Neural cell (in vitro differentiated cells): ENCODE measurements around the gene CIAO1. TPM values are rescaled to one million over a fixed set of nuclear protein-coding genes. Genes with fewer than 3 reads are reported as not detected.

Source experiments
- H2AFZ ChIP-seq: fragments of 200-600, 300-800 bp; sonication (generic), shearing (Covaris generic); 2 replicates; pipeline ENCODE4 v1.6.0; 2014; ENCODE audit warnings: low read depth, mild to moderate bottlenecking, antibody characterized with exemption, low read length, moderate library complexity
- H3F3A ChIP-seq: fragments of 200-600 bp; shearing (Covaris generic); 2 replicates; pipeline ENCODE4 v1.6.1; 2016; ENCODE audit warnings: mild to moderate bottlenecking, moderate library complexity, mixed read lengths, antibody characterized with exemption, low read length; ENCODE audit not compliant: insufficient read depth, poor library complexity, severe bottlenecking
- H3K27ac ChIP-seq: fragments of 200-600, 300-800 bp; sonication (generic), shearing (Covaris generic); 2 replicates; pipeline ENCODE4 v1.5.1; 2014; ENCODE audit warnings: mild to moderate bottlenecking, low read length, moderate library complexity
- H3K27me3 ChIP-seq: fragments of 300-800, 200-600 bp; sonication (generic), shearing (Covaris generic); 2 replicates; pipeline ENCODE4 v1.6.0; 2014; ENCODE audit warnings: mild to moderate bottlenecking, low read depth, low read length, moderate library complexity; ENCODE audit not compliant: insufficient read depth
- H3K36me3 ChIP-seq: fragments of 300-800, 200-600 bp; sonication (generic), shearing (Covaris generic); 2 replicates; pipeline ENCODE4 v1.5.1; 2014; ENCODE audit warnings: mild to moderate bottlenecking, antibody characterized with exemption, low read length, moderate library complexity; ENCODE audit not compliant: insufficient read depth
- H3K4me2 ChIP-seq: fragments of 300-800, 200-600 bp; sonication (generic), shearing (Covaris generic); 2 replicates; pipeline ENCODE4 v1.6.0; 2014; ENCODE audit warnings: mild to moderate bottlenecking, low read length
- H3K4me3 ChIP-seq: fragments of 300-800, 200-600 bp; sonication (generic), shearing (Covaris generic); 2 replicates; pipeline ENCODE4 v1.5.1; 2014; ENCODE audit warnings: mild to moderate bottlenecking, low read length, moderate library complexity
- H3K79me2 ChIP-seq: fragments of 200-600 bp; shearing (Covaris generic); replicated peaks from 2 replicates; pipeline ENCODE4 v1.6.0; 2014; ENCODE audit warnings: mild to moderate bottlenecking, low read length, moderate library complexity; ENCODE audit not compliant: insufficient read depth
- H3K9ac ChIP-seq: fragments of 300-800, 200-600 bp; sonication (generic), shearing (Covaris generic); 2 replicates; pipeline ENCODE4 v1.6.1; 2016; ENCODE audit warnings: mild to moderate bottlenecking, low read length, mixed read lengths
- H3K9me2 ChIP-seq: fragments of 200-600 bp; shearing (Covaris generic); 2 replicates; pipeline ENCODE4 v1.6.1; 2016; ENCODE audit warnings: mild to moderate bottlenecking, low read length, mixed read lengths; ENCODE audit not compliant: insufficient read depth
- H3K9me3 ChIP-seq: fragments of 200-600, 300-800 bp; sonication (generic), shearing (Covaris generic); 2 replicates; pipeline ENCODE4 v1.6.1; 2016; ENCODE audit warnings: mild to moderate bottlenecking, mixed run types, low read length, moderate library complexity, mixed read lengths
- H4K20me1 ChIP-seq: fragments of 200-600 bp; shearing (Covaris generic); 2 replicates; pipeline ENCODE4 v1.6.1; 2016; ENCODE audit warnings: mild to moderate bottlenecking, mixed run types; ENCODE audit not compliant: insufficient read depth
- CTCF ChIP-seq: fragments of 450-650 bp; IDR thresholded peaks from 2 replicates; pipeline ENCODE4 v1.5.1; 2014; ENCODE audit warnings: antibody characterized with exemption, mild to moderate bottlenecking, moderate library complexity; ENCODE audit not compliant: poor library complexity, severe bottlenecking
- EP300 ChIP-seq: fragments of 450-650 bp; conservative IDR thresholded peaks from 2 replicates; pipeline ENCODE4 v1.6.1; 2014; ENCODE audit warnings: antibody characterized with exemption, mild to moderate bottlenecking, moderate library complexity; ENCODE audit not compliant: poor library complexity, severe bottlenecking
- EZH2 ChIP-seq: fragments of 200-600, 300-800 bp; shearing (Covaris generic), sonication (generic); IDR thresholded peaks from 2 replicates; pipeline ENCODE4 v1.6.1; 2014; ENCODE audit warnings: antibody characterized with exemption, low read length, borderline replicate concordance, mild to moderate bottlenecking; ENCODE audit not compliant: insufficient read depth, poor library complexity, severe bottlenecking
- MXI1 ChIP-seq: fragments of 450-650 bp; conservative IDR thresholded peaks from 2 replicates; pipeline ENCODE4 v1.6.1; 2014; ENCODE audit warnings: antibody characterized with exemption, mild to moderate bottlenecking; ENCODE audit not compliant: poor library complexity, severe bottlenecking
- POLR2AphosphoS5 ChIP-seq: IDR thresholded peaks from 2 replicates; pipeline ENCODE4 v1.6.1; 2012
- RAD21 ChIP-seq: fragments of 450-650 bp; conservative IDR thresholded peaks from 2 replicates; pipeline ENCODE4 v1.6.1; 2014; ENCODE audit warnings: antibody characterized with exemption, mild to moderate bottlenecking, moderate library complexity
- SMC3 ChIP-seq: fragments of 450-650 bp; conservative IDR thresholded peaks from 2 replicates; pipeline ENCODE4 v1.6.1; 2014; ENCODE audit warnings: antibody characterized with exemption, mild to moderate bottlenecking, moderate library complexity; ENCODE audit not compliant: poor library complexity
- TAF1 ChIP-seq: IDR thresholded peaks from 2 replicates; pipeline ENCODE4 v1.6.1; 2012; ENCODE audit warnings: low read depth
- polyA plus RNA-seq: library from polyadenylated mRNA; depleted of rRNA; stranded (reverse); fragments of >200 nt; gene quantifications from 2 replicates; pipeline ENCODE4 v1.2.3, GENCODE V29; 2014
- TF ChIP-seq, protein P1 (sequence below): IDR thresholded peaks from 2 replicates; pipeline ENCODE4 v1.6.1; 2012; ENCODE audit warnings: borderline replicate concordance

The CIAO1 gene
- polyA plus RNA-seq, 1 donor from 2014 or later, result 182 TPM

DNA sequence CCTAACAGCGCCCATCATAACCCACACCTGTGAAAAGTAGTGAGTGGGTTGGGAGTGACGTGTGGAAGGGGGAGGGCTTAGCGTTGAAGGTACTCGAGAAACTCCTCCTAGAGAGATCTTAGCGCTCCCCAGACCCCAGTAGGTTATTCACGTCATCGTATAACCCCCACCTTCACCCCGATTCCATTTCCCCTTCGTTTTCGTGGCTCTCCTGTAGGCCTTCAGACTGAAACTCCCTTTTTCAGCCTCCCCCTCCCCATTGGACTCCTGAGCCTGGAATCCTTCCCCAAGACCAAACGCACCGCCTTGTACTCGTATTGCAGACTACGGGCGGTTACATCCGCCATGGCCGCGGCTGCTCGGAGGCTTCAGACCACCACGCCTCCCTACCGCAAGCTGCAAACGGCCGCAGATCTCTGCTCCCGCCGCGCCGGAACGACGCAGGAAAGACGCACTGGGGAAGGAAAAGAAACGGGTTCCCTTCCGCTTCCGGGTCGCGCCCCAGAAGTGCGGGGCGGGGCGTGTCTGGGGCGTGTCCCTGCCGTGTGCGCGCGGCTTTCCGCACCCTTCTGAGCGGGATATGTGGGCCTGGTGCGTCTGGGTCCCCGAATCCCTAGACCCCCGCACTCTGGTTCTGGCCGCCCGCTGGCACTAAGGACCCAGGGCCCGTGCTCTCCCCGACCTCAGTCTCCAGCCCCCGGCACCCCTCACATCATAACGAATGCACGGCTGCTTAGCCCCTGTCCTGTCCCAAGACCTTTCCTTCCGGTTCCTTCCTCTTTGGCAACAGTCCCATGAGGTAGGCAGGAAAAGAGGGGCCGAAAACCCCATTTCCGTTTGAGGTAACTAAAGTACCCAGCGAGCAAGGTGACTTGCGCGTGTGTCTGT lies 39.3 kb downstream of the CIAO1 start, which contains the start of gene SNRNP200:
Gene SNRNP200 (minus strand): TSS at position 456 of the 888 bp plus-strand sequence. CDS start 109 bp downstream, at position 347.
- H3K27ac ChIP-seq, result peak within 1 kb of the TSS; percentile 83
- peak; percentile 53 for TF ChIP-seq RAD21
- TF ChIP-seq TAF1, result no peak
- TF ChIP-seq, protein P1, sequence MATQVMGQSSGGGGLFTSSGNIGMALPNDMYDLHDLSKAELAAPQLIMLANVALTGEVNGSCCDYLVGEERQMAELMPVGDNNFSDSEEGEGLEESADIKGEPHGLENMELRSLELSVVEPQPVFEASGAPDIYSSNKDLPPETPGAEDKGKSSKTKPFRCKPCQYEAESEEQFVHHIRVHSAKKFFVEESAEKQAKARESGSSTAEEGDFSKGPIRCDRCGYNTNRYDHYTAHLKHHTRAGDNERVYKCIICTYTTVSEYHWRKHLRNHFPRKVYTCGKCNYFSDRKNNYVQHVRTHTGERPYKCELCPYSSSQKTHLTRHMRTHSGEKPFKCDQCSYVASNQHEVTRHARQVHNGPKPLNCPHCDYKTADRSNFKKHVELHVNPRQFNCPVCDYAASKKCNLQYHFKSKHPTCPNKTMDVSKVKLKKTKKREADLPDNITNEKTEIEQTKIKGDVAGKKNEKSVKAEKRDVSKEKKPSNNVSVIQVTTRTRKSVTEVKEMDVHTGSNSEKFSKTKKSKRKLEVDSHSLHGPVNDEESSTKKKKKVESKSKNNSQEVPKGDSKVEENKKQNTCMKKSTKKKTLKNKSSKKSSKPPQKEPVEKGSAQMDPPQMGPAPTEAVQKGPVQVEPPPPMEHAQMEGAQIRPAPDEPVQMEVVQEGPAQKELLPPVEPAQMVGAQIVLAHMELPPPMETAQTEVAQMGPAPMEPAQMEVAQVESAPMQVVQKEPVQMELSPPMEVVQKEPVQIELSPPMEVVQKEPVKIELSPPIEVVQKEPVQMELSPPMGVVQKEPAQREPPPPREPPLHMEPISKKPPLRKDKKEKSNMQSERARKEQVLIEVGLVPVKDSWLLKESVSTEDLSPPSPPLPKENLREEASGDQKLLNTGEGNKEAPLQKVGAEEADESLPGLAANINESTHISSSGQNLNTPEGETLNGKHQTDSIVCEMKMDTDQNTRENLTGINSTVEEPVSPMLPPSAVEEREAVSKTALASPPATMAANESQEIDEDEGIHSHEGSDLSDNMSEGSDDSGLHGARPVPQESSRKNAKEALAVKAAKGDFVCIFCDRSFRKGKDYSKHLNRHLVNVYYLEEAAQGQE, result no peak
- no peak for TF ChIP-seq EZH2
- TF ChIP-seq SMC3, result peak; percentile 61
- TF ChIP-seq MXI1, result peak; percentile 95
- TF ChIP-seq POLR2AphosphoS5, result peak; percentile 96
- TF ChIP-seq EP300, result peak; percentile 82

GRCh38 chr2:96305979-96306308 lies 39.9 kb downstream of the CIAO1 start:
- H3K27me3 ChIP-seq, result no peaks in the 10 kb centered on the region
- peak overlapping the region; percentile 92 for H3K4me2 ChIP-seq
- peak overlapping the region; percentile 83 for H3K27ac ChIP-seq
- H2AFZ ChIP-seq, result peak overlapping the region; percentile 98
- H4K20me1 ChIP-seq, result no peaks in the 10 kb centered on the region
- H3F3A ChIP-seq, result no peaks in the 10 kb centered on the region
- no peaks in the 10 kb centered on the region for H3K36me3 ChIP-seq
- H3K79me2 ChIP-seq, result peaks cover 44% of the 10 kb centered on the region
- H3K9me2 ChIP-seq, result no peaks in the 10 kb centered on the region
- H3K9ac ChIP-seq, result peak overlapping the region; percentile 85
- no peaks in the 10 kb centered on the region for H3K9me3 ChIP-seq
- TF ChIP-seq MXI1 (no peak), SMC3 (no peak), EP300 (no peak), CTCF (no peak), RAD21 (no peak), EZH2 (no peak), POLR2AphosphoS5 (no peak), TAF1 (no peak)
- TF ChIP-seq, protein P1, result no peak
- H3K4me3 ChIP-seq, result peak overlapping the region; percentile 85

More for the DNA sequence above, 39.3 kb downstream of the CIAO1 start, which contains the start of gene SNRNP200:
- H3K36me3 ChIP-seq, result no peaks in the 10 kb centered on the region
- peaks cover 44% of the 10 kb centered on the region for H3K79me2 ChIP-seq
- no peaks in the 10 kb centered on the region for H4K20me1 ChIP-seq
- H3K9ac ChIP-seq, result peak within 1 kb of the TSS; percentile 85
- H3K4me2 ChIP-seq, result peak within 1 kb of the TSS; percentile 92
- H3K4me3 ChIP-seq, result peak within 1 kb of the TSS; percentile 85
- H2AFZ ChIP-seq, result peak within 1 kb of the TSS; percentile 98
- H3K9me3 ChIP-seq, result no peaks in the 10 kb centered on the region
- H3K9me2 ChIP-seq, result no peaks in the 10 kb centered on the region
- no peaks in the 10 kb centered on the region for H3K27me3 ChIP-seq
- no peaks in the 10 kb centered on the region for H3F3A ChIP-seq
